GM23248 (cell line): Measurements from ENCODE around the gene TNNI3.

ENCODE experiments used
- EZH2 ChIP-seq: fragments of 200-600 bp; sonication (generic); IDR thresholded peaks from 2 replicates; pipeline ENCODE4 v1.6.1; 2018; ENCODE audit warnings: antibody characterized with exemption, mild to moderate bottlenecking; ENCODE audit not compliant: insufficient read depth, poor library complexity, severe bottlenecking
- EZH2phosphoT487 ChIP-seq: fragments of 200-600 bp; sonication (generic); IDR thresholded peaks from 2 replicates; pipeline ENCODE4 v1.6.1; 2018; ENCODE audit warnings: antibody characterized with exemption, moderate library complexity, mild to moderate bottlenecking, low read depth; ENCODE audit not compliant: insufficient read depth

DNA sequence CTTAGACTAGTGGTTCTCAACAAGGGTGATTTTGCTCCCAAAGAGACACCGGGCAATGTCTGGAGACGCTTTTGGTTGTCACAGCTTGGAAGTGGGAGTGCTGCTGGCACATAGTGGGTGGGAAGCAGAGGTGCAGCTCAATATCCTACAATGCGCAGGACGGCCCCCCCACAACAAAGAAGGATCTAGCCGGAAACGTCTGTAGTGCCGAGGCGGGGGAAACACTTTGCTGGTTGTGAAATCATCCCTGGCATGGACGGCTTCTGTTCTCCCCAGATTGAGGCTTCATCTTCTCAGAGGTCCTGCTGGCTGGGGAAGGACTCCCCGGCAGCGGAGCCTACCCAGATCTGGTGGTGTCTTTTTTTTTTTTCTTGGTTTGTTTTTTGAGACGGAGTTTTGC is 35.9 kb upstream of the TNNI3 start:
- TF ChIP-seq EZH2phosphoT487 (no peak), EZH2 (no peak)
